ENCODE data around the gene CRHR1. TPM values are rescaled to one million over a fixed set of nuclear protein-coding genes. Genes with fewer than 3 reads are reported as not detected.

The CRHR1 gene
- total and polyA plus RNA-seq, 2 of the 4 experiments (the other 2 are of a cell fraction) = not detected

- CTCF ChIA-PET = no interaction called here
Measured at GRCh38 chr17:45863857-45864654, 79.9 kb downstream of the CRHR1 start.

More at GRCh38 chr17:45863857-45864654, 79.9 kb downstream of the CRHR1 start:
- Histone ChIP-seq H3K79me1 (ENCODE audit: low read depth in 1 of 2, low read length in 2 of 2) (no peaks in the 10 kb centered on the region), H3K14ac (replicated peaks; ENCODE audit: low read depth, low read length) (no peak overlapping the region), H3K4me3 (ENCODE audit: insufficient read depth, low read depth, low read length) (no peak overlapping the region), H3K56ac (ENCODE audit: extremely low read depth, insufficient read depth, low read length) (no peak overlapping the region), H4K20me1 (ENCODE audit: insufficient read depth, low read length) (no peaks in the 10 kb centered on the region), H2BK20ac (ENCODE audit: low read depth, low read length) (no peak overlapping the region), H2AFZ (replicated peaks; ENCODE audit: low read length, poor library complexity) (no peak overlapping the region), H3K4me1 (ENCODE audit: control insufficient read depth, insufficient read depth, low read length) (no peaks in the 10 kb centered on the region), H2BK5ac (ENCODE audit: low read depth, low read length, poor library complexity, severe bottlenecking) (no peak overlapping the region), H3K36me3 (ENCODE audit: control insufficient read depth, insufficient read depth, low read length) (no peaks in the 10 kb centered on the region), H2BK15ac (ENCODE audit: low read depth, low read length) (no peak overlapping the region), H4K8ac (ENCODE audit: low read depth in 2 of 2, low read length in 2 of 2) (no peak overlapping the region), H2AK5ac (ENCODE audit: low read depth, low read length) (no peak overlapping the region), H2AK9ac (replicated peaks; ENCODE audit: low read depth, low read length, poor library complexity) (no peak overlapping the region), H2BK120ac (ENCODE audit: low read depth, low read length) (no peak overlapping the region), H3K18ac (ENCODE audit: low read depth, low read length) (no peak overlapping the region), H3K27ac (ENCODE audit: insufficient read depth, low read length) (no peak overlapping the region), H4K91ac (ENCODE audit: insufficient read depth, low read depth, low read length) (no peak overlapping the region), H4K5ac (ENCODE audit: low read depth, low read length) (no peak overlapping the region), H3K9me1 (ENCODE audit: insufficient read depth, low read length) (no peaks in the 10 kb centered on the region), H3K4ac (ENCODE audit: low read depth, low read length) (no peak overlapping the region), H3K4me2 (ENCODE audit: low read depth, low read length) (no peak overlapping the region), H3K9me3 (ENCODE audit: control insufficient read depth, insufficient read depth, low read length) (no peaks in the 10 kb centered on the region), H3K23ac (ENCODE audit: low read depth, low read length) (no peak overlapping the region), H3K9ac (ENCODE audit: low read depth, low read length) (no peak overlapping the region), H3K27me3 (ENCODE audit: control insufficient read depth, insufficient read depth, low read length) (peaks cover 13% of the 10 kb centered on the region)
- TF ChIP-seq, protein P1, sequence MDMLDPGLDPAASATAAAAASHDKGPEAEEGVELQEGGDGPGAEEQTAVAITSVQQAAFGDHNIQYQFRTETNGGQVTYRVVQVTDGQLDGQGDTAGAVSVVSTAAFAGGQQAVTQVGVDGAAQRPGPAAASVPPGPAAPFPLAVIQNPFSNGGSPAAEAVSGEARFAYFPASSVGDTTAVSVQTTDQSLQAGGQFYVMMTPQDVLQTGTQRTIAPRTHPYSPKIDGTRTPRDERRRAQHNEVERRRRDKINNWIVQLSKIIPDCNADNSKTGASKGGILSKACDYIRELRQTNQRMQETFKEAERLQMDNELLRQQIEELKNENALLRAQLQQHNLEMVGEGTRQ (IDR thresholded peaks at IDR 0.05; ENCODE audit: low read depth, low read length) = no peak
- no peak for TF ChIP-seq RFX5 (IDR thresholded peaks at IDR 0.05; ENCODE audit: low read depth, low read length)
- TF ChIP-seq POLR2A (IDR thresholded peaks at IDR 0.05; ENCODE audit: low read depth, low read length) = no peak
- no peak for TF ChIP-seq SMC3 (IDR thresholded peaks at IDR 0.05; ENCODE audit: low read depth, low read length)
- no peak for TF ChIP-seq MAZ (IDR thresholded peaks at IDR 0.05; ENCODE audit: borderline replicate concordance, low read depth, low read length)
- TF ChIP-seq MAFK (IDR thresholded peaks at IDR 0.05; ENCODE audit: low read depth, low read length) = no peak
- no peak for TF ChIP-seq NFE2L2 (IDR thresholded peaks at IDR 0.05; ENCODE audit: low read depth, low read length)
- no peak for TF ChIP-seq CEBPB (IDR thresholded peaks at IDR 0.05; ENCODE audit: low read depth, low read length)
- TF ChIP-seq, protein P2, sequence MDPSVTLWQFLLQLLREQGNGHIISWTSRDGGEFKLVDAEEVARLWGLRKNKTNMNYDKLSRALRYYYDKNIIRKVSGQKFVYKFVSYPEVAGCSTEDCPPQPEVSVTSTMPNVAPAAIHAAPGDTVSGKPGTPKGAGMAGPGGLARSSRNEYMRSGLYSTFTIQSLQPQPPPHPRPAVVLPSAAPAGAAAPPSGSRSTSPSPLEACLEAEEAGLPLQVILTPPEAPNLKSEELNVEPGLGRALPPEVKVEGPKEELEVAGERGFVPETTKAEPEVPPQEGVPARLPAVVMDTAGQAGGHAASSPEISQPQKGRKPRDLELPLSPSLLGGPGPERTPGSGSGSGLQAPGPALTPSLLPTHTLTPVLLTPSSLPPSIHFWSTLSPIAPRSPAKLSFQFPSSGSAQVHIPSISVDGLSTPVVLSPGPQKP (IDR thresholded peaks at IDR 0.05; ENCODE audit: borderline replicate concordance, low read depth, low read length) = no peak
- TF ChIP-seq, protein P3, sequence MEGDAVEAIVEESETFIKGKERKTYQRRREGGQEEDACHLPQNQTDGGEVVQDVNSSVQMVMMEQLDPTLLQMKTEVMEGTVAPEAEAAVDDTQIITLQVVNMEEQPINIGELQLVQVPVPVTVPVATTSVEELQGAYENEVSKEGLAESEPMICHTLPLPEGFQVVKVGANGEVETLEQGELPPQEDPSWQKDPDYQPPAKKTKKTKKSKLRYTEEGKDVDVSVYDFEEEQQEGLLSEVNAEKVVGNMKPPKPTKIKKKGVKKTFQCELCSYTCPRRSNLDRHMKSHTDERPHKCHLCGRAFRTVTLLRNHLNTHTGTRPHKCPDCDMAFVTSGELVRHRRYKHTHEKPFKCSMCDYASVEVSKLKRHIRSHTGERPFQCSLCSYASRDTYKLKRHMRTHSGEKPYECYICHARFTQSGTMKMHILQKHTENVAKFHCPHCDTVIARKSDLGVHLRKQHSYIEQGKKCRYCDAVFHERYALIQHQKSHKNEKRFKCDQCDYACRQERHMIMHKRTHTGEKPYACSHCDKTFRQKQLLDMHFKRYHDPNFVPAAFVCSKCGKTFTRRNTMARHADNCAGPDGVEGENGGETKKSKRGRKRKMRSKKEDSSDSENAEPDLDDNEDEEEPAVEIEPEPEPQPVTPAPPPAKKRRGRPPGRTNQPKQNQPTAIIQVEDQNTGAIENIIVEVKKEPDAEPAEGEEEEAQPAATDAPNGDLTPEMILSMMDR (conservative IDR thresholded peaks at IDR 0.05; ENCODE audit: low read depth, low read length) = no peak
- no peak for TF ChIP-seq CHD1 (IDR thresholded peaks at IDR 0.05; ENCODE audit: low read depth, low read length)
- no peak for TF ChIP-seq FOS (IDR thresholded peaks at IDR 0.05; ENCODE audit: low read depth, low read length)
- TF ChIP-seq RCOR1 (IDR thresholded peaks at IDR 0.05; ENCODE audit: insufficient replicate concordance, low read length) = no peak
- no peak for TF ChIP-seq BHLHE40 (IDR thresholded peaks at IDR 0.05; ENCODE audit: low read depth, low read length)
- TF ChIP-seq MXI1 (IDR thresholded peaks at IDR 0.05; ENCODE audit: borderline replicate concordance, low read depth, low read length) = no peak
- no peak for TF ChIP-seq RAD21 (IDR thresholded peaks at IDR 0.05; ENCODE audit: low read length)
- intact Hi-C loops (cut with micrococcal nuclease) (no loop called here), in situ Hi-C loops (cut with MboI; ENCODE audit: low sequenced_read_pairs) (no loop called here), dilution Hi-C loops (cut with HindIII; ENCODE audit: low sequenced_read_pairs, unreplicated experiment) (loop anchor here (25.0 kb wide), 1 partner anchor 227 kb away; no protein-coding TSS in a partner anchor)
- WGBS, 2 experiments (ENCODE audit: extremely low coverage in 2 of 2, insufficient read length in 1 of 2) = no CpG with 5 or more reads among the region's 6 CpGs
- DNase-seq (no peak), ATAC-seq (ENCODE audit: low read depth) (no peak)
- POLR2A ChIA-PET (ENCODE audit: unreplicated experiment) = no interaction called here
- no TSS peak for BruUV-seq (replicated peaks)
